ENCODE measurements around the gene GNG13.

GNG13 gene

GRCh38 chr16:775236-775796, 25.2 kb downstream of the GNG13 start:
- no peak for DNase-seq

GRCh38 chr16:774086-775001, 26.2 kb downstream of the GNG13 start:
- DNase-seq, result no peak

GRCh38 chr16:772959-773358, 27.6 kb downstream of the GNG13 start:
- no peak for DNase-seq

- DNase-seq, result no peak
These were observed 30.1 kb downstream of the GNG13 start for GRCh38 chr16:770411-770810.

- no peak for DNase-seq
These were observed 30.6 kb downstream of the GNG13 start for GRCh38 chr16:769934-770333.

- DNase-seq, result no peak
These were observed 31.2 kb downstream of the GNG13 start for GRCh38 chr16:769184-769784.

GRCh38 chr16:768428-768827, 32.1 kb downstream of the GNG13 start:
- DNase-seq, result no peak

GRCh38 chr16:767743-768235, 32.7 kb downstream of the GNG13 start:
- DNase-seq, result no peak

GRCh38 chr16:766820-767640, 33.5 kb downstream of the GNG13 start:
- no peak for DNase-seq

GRCh38 chr16:766008-766819, 34.3 kb downstream of the GNG13 start:
- no peak for DNase-seq

- DNase-seq, result no peak
These were observed 35.1 kb downstream of the GNG13 start for GRCh38 chr16:765488-765865.

GRCh38 chr16:764848-765487, 35.6 kb downstream of the GNG13 start:
- no peak for DNase-seq

- DNase-seq, result no peak
These were observed 36.3 kb downstream of the GNG13 start for GRCh38 chr16:764184-764750.

GRCh38 chr16:763369-764183, 37.0 kb downstream of the GNG13 start:
- DNase-seq, result no peak

GRCh38 chr16:762595-763268, 37.8 kb downstream of the GNG13 start:
- no peak for DNase-seq

- no peak for DNase-seq
These were observed 38.7 kb downstream of the GNG13 start for GRCh38 chr16:761625-762513.

- DNase-seq, result no peak
These were observed 39.8 kb downstream of the GNG13 start, which contains the start of gene MSLN for GRCh38 chr16:760545-761343. Gene MSLN, plus strand, starts transcription at chr16:760734. Its CDS starts 1,947 bp downstream, at chr16:762681.

GRCh38 chr16:760065-760464, 40.5 kb downstream of the GNG13 start:
- no peak for DNase-seq

Data from NK-92 treated with Interleukin-12 subunit alpha and Interleukin-12 subunit beta, amount 100 ng/mL, for 24 hours (cell line).